Fibroblast of lung (primary cell): ENCODE data around the gene NME2.

Experiments
- CTCF ChIP-seq, 2 donors: IDR thresholded peaks in 1 of 2; conservative IDR thresholded peaks in 1 of 2; 1 replicate in 1 of 2; 2 replicates in 1 of 2; pipeline ENCODE4 v1.5.1; 2011 to 2012; ENCODE audit warnings: low read length in 2 of 2, control low read depth in 1 of 2, inconsistent platforms in 1 of 2, low read depth in 1 of 2, mild to moderate bottlenecking in 1 of 2
- EZH2 ChIP-seq: IDR thresholded peaks from 2 replicates; pipeline ENCODE4 v1.5.1; 2012; ENCODE audit warnings: low read length, control low read depth, mild to moderate bottlenecking; ENCODE audit errors: missing control alignments

- TF ChIP-seq CTCF (conservative IDR thresholded peaks at IDR 0.05 in 1 of 2, IDR thresholded peaks at IDR 0.05 in 1 of 2; ENCODE audit: low read depth in 1 of 2, low read length in 2 of 2) (no peak), EZH2 (no peak)
Observed at GRCh38 chr17:51128076-51128475, 38.1 kb upstream of the NME2 start.
